IMR-90 (cell line): Measurements from ENCODE around the gene SLCO3A1. TPM values are rescaled to one million over a fixed set of nuclear protein-coding genes. Genes with fewer than 3 reads are reported as not detected.

Source experiments
- ATAC-seq: fragments of 200-7000 bp; cut with Tn5 transposase; 2 replicates; pipeline ENCODE4 v1.9.1; 2020; ENCODE audit warnings: low read depth, mild to moderate bottlenecking, moderate library complexity
- BruUV-seq: library from RNA; stranded (reverse); fragments of 400-500 nt; replicated peaks from 2 replicates; lab custom pipeline; 2021; lab: Mats Ljungman, UMichigan
- CTCF ChIA-PET: fragments of 300-600 bp; formaldehyde crosslinking; extraction: SDS; loops from one replicate; lab custom pipeline; 2021; ENCODE audit warnings: antibody characterized with exemption; lab: Yijun Ruan, JAX
- POLR2A ChIA-PET: fragments of 300-600 bp; sonication (Branson Sonifier 250); formaldehyde crosslinking; loops from one replicate; lab custom pipeline; 2022; ENCODE audit warnings: antibody characterized with exemption; ENCODE audit not compliant: unreplicated experiment; lab: Charles Lee
- DNase-seq: peaks from one replicate; pipeline ENCODE4 v3.0.0; 2013
- H2AFZ ChIP-seq: replicated peaks from 2 replicates; pipeline ENCODE3; 2013; ENCODE audit warnings: low read length, mild to moderate bottlenecking; ENCODE audit not compliant: poor library complexity
- H2AK5ac ChIP-seq: 2 replicates; pipeline ENCODE4 v1.6.1; 2013; ENCODE audit warnings: low read depth, low read length, inconsistent platforms
- H2AK9ac ChIP-seq: replicated peaks from 2 replicates; pipeline ENCODE3; 2013; ENCODE audit warnings: mild to moderate bottlenecking, low read depth, low read length, moderate library complexity; ENCODE audit not compliant: poor library complexity
- H2BK120ac ChIP-seq: 2 replicates; pipeline ENCODE4 v1.6.1; 2013; ENCODE audit warnings: low read depth, low read length, inconsistent platforms
- H2BK15ac ChIP-seq: 3 replicates; pipeline ENCODE4 v1.6.1; 2013; ENCODE audit warnings: low read depth, low read length, inconsistent platforms
- H2BK20ac ChIP-seq: 2 replicates; pipeline ENCODE4 v1.6.1; 2013; ENCODE audit warnings: low read depth, mild to moderate bottlenecking, inconsistent platforms, low read length, moderate library complexity
- H2BK5ac ChIP-seq: 2 replicates; pipeline ENCODE4 v1.6.1; 2013; ENCODE audit warnings: mild to moderate bottlenecking, low read depth, low read length, inconsistent platforms; ENCODE audit not compliant: poor library complexity, severe bottlenecking
- H3K14ac ChIP-seq: replicated peaks from 2 replicates; pipeline ENCODE4 v1.6.1; 2013; ENCODE audit warnings: low read depth, low read length, inconsistent platforms
- H3K18ac ChIP-seq: 2 replicates; pipeline ENCODE4 v1.6.1; 2013; ENCODE audit warnings: low read depth, low read length, control low read depth
- H3K23ac ChIP-seq: 2 replicates; pipeline ENCODE4 v1.6.1; 2013; ENCODE audit warnings: low read depth, low read length, inconsistent platforms
- H3K27ac ChIP-seq: 2 replicates; pipeline ENCODE4 v1.5.1; 2013; ENCODE audit warnings: mild to moderate bottlenecking, control low read depth, low read length; ENCODE audit not compliant: insufficient read depth
- H3K27me3 ChIP-seq: 2 replicates; pipeline ENCODE4 v1.6.1; 2013; ENCODE audit warnings: low read length; ENCODE audit not compliant: control insufficient read depth, insufficient read depth
- H3K36me3 ChIP-seq: 2 replicates; pipeline ENCODE4 v1.6.1; 2013; ENCODE audit warnings: low read length, mixed read lengths; ENCODE audit not compliant: control insufficient read depth, insufficient read depth
- H3K4ac ChIP-seq: 2 replicates; pipeline ENCODE4 v1.6.1; 2013; ENCODE audit warnings: low read depth, low read length, inconsistent platforms
- H3K4me1 ChIP-seq: 2 replicates; pipeline ENCODE4 v1.6.1; 2013; ENCODE audit warnings: low read length, mixed read lengths; ENCODE audit not compliant: control insufficient read depth, insufficient read depth
- H3K4me2 ChIP-seq: 2 replicates; pipeline ENCODE4 v1.6.1; 2013; ENCODE audit warnings: low read depth, mild to moderate bottlenecking, control low read depth, low read length, moderate library complexity
- H3K4me3 ChIP-seq: 2 replicates; pipeline ENCODE4 v1.5.1; 2013; ENCODE audit warnings: low read depth, mild to moderate bottlenecking, control low read depth, low read length, moderate library complexity; ENCODE audit not compliant: insufficient read depth
- H3K56ac ChIP-seq: 2 replicates; pipeline ENCODE4 v1.6.1; 2013; ENCODE audit warnings: low read length, inconsistent platforms; ENCODE audit not compliant: insufficient read depth; ENCODE audit errors: extremely low read depth
- H3K79me1 ChIP-seq, 2 experiments: 2 replicates each; pipeline ENCODE4 v1.6.1; 2013; ENCODE audit warnings: low read length in 2 of 2, inconsistent platforms in 1 of 2, low read depth in 1 of 2
- H3K9ac ChIP-seq: 2 replicates; pipeline ENCODE4 v1.6.1; 2013; ENCODE audit warnings: low read depth, low read length, control low read depth
- H3K9me1 ChIP-seq: 2 replicates; pipeline ENCODE4 v1.6.1; 2013; ENCODE audit warnings: low read length, inconsistent platforms; ENCODE audit not compliant: insufficient read depth
- H3K9me3 ChIP-seq: 2 replicates; pipeline ENCODE4 v1.6.1; 2013; ENCODE audit warnings: low read length; ENCODE audit not compliant: control insufficient read depth, insufficient read depth
- H4K20me1 ChIP-seq: 2 replicates; pipeline ENCODE4 v1.6.1; 2013; ENCODE audit warnings: low read length, inconsistent platforms; ENCODE audit not compliant: insufficient read depth
- H4K5ac ChIP-seq: 2 replicates; pipeline ENCODE4 v1.6.1; 2013; ENCODE audit warnings: mild to moderate bottlenecking, low read depth, low read length, control low read depth
- H4K8ac ChIP-seq, 2 experiments: 2 replicates each; pipeline ENCODE4 v1.6.1; 2013; ENCODE audit warnings: low read depth in 2 of 2, low read length in 2 of 2, control low read depth in 1 of 2, inconsistent platforms in 1 of 2
- H4K91ac ChIP-seq: 2 replicates; pipeline ENCODE4 v1.6.1; 2013; ENCODE audit warnings: low read depth, low read length, inconsistent platforms; ENCODE audit not compliant: insufficient read depth
- CHD1 ChIP-seq: IDR thresholded peaks from 2 replicates; pipeline ENCODE4 v1.6.1; 2012; ENCODE audit warnings: low read depth, low read length, improper control_type of control experiment
- MAZ ChIP-seq: IDR thresholded peaks from 2 replicates; pipeline ENCODE4 v1.6.1; 2012; ENCODE audit warnings: low read depth, mild to moderate bottlenecking, low read length, improper control_type of control experiment, moderate library complexity, borderline replicate concordance
- POLR2A ChIP-seq: IDR thresholded peaks from 2 replicates; pipeline ENCODE4 v1.6.1; 2012; ENCODE audit warnings: mild to moderate bottlenecking, low read depth, low read length
- RCOR1 ChIP-seq: IDR thresholded peaks from 2 replicates; pipeline ENCODE4 v1.6.1; 2012; ENCODE audit warnings: mild to moderate bottlenecking, low read length, improper control_type of control experiment; ENCODE audit not compliant: insufficient replicate concordance
- SMC3 ChIP-seq: fragments of 150-350 bp; IDR thresholded peaks from 2 replicates; pipeline ENCODE4 v1.6.1; 2016; ENCODE audit warnings: low read depth, mild to moderate bottlenecking, antibody characterized with exemption, low read length, moderate library complexity
- WGBS, 2 experiments: methylation state at CpG; one replicate each; pipeline versions ENCODE4 v1.1.5 to v1.1.7; 2013; ENCODE audit warnings: missing lambda C conversion rate in 2 of 2; ENCODE audit not compliant: insufficient read length in 1 of 2; ENCODE audit errors: extremely low coverage in 2 of 2; 5-methylcytosine and 5-hydroxymethylcytosine counted together
- dilution Hi-C: fragments of 300-500 bp; cut with HindIII; formaldehyde crosslinking; loops from one replicate; pipeline ENCODE4 v1.14.3; 2018; ENCODE audit warnings: low sequenced_read_pairs; ENCODE audit not compliant: unreplicated experiment
- in situ Hi-C: fragments of 300-500 bp; cut with MboI; formaldehyde crosslinking; loops from 3 replicates; pipeline ENCODE4 v1.14.3; 2019; ENCODE audit warnings: low sequenced_read_pairs, inconsistent platforms, mixed read lengths
- intact Hi-C: fragments of 100-400 bp; cut with micrococcal nuclease; formaldehyde crosslinking; loops from 2 replicates; pipeline ENCODE4 v1.10.0; 2022
- polyA plus RNA-seq, 3 experiments: library from polyadenylated mRNA; depleted of rRNA; stranded (reverse); fragments of >200 nt; gene quantifications; 2 replicates each; pipeline ENCODE4 v1.2.3, GENCODE V29; 2012; ENCODE audit warnings: low replicate concordance in 1 of 3
- total RNA-seq: library from RNA; depleted of rRNA; stranded (reverse); fragments of >200 nt; gene quantifications from 2 replicates; pipeline ENCODE4 v1.2.3, GENCODE V29; 2012
- TF ChIP-seq, protein P1 (sequence below): fragments of 150-350 bp; IDR thresholded peaks from 2 replicates; pipeline ENCODE4 v1.6.1; 2017; ENCODE audit warnings: mild to moderate bottlenecking, antibody characterized with exemption, low read length, low read depth

The SLCO3A1 gene
- total and polyA plus RNA-seq, 2 of the 4 experiments (the other 2 are of a cell fraction), result 4.7 to 8.1 TPM

GRCh38 chr15:91947293-91947679 lies 93.8 kb downstream of the SLCO3A1 start:
- Histone ChIP-seq H4K8ac (no peak overlapping the region), H3K4me3 (no peak overlapping the region), H4K5ac (no peak overlapping the region), H3K9ac (no peak overlapping the region), H4K20me1 (no peaks in the 10 kb centered on the region), H2BK15ac (no peak overlapping the region), H4K91ac (no peak overlapping the region), H3K14ac (no peak overlapping the region), H3K4me1 (peaks cover 14% of the 10 kb centered on the region; the same call in 1 of the 2 replicates), H3K27me3 (no peaks in the 10 kb centered on the region), H2BK120ac (no peak overlapping the region), H3K56ac (no peak overlapping the region), H3K9me3 (no peaks in the 10 kb centered on the region), H2AK5ac (no peak overlapping the region), H3K4ac (no peak overlapping the region), H2AK9ac (no peak overlapping the region), H3K79me1 (peaks cover 0 to 21% of the 10 kb centered on the region in 2 experiments; a peak in 1 of 4 replicates), H3K4me2 (no peak overlapping the region), H3K18ac (no peak overlapping the region), H2BK20ac (no peak overlapping the region), H3K9me1 (peaks cover 3% of the 10 kb centered on the region; the same call in 1 of the 2 replicates), H2AFZ (no peak overlapping the region), H2BK5ac (no peak overlapping the region), H3K36me3 (no peaks in the 10 kb centered on the region), H3K27ac (no peak overlapping the region), H3K23ac (no peak overlapping the region)
- dilution Hi-C loops, result no loop called here
- WGBS, 2 experiments, result 58% methylated on average over 3 of the region's 7 CpGs; no CpG with 5 or more reads in 1 of the 2 experiments
- in situ Hi-C loops, result no loop called here
- ChIA-PET CTCF (no interaction called here), POLR2A (no interaction called here)
- DNase-seq, result no peak
- no peak for TF ChIP-seq CHD1
- no peak for TF ChIP-seq RCOR1
- TF ChIP-seq POLR2A, result no peak
- TF ChIP-seq, protein P1, sequence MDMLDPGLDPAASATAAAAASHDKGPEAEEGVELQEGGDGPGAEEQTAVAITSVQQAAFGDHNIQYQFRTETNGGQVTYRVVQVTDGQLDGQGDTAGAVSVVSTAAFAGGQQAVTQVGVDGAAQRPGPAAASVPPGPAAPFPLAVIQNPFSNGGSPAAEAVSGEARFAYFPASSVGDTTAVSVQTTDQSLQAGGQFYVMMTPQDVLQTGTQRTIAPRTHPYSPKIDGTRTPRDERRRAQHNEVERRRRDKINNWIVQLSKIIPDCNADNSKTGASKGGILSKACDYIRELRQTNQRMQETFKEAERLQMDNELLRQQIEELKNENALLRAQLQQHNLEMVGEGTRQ, result no peak
- no peak for TF ChIP-seq SMC3
- TF ChIP-seq MAZ, result no peak
- intact Hi-C loops, result loop anchor here (10.0 kb wide), 2 partner anchors 128 to 642 kb away; no protein-coding TSS in a partner anchor
- no TSS peak for BruUV-seq
- ATAC-seq, result no peak
